GM21360 (cell line): Measurements from ENCODE around the gene CD93.

Experiments used
- ATAC-seq: cut with Tn5 transposase; IDR thresholded peaks from one replicate; pipeline ENCODE4 v1.9.1; 2021; ENCODE audit warnings: mild to moderate bottlenecking, moderate library complexity; ENCODE audit not compliant: unreplicated experiment

CD93 gene

DNA sequence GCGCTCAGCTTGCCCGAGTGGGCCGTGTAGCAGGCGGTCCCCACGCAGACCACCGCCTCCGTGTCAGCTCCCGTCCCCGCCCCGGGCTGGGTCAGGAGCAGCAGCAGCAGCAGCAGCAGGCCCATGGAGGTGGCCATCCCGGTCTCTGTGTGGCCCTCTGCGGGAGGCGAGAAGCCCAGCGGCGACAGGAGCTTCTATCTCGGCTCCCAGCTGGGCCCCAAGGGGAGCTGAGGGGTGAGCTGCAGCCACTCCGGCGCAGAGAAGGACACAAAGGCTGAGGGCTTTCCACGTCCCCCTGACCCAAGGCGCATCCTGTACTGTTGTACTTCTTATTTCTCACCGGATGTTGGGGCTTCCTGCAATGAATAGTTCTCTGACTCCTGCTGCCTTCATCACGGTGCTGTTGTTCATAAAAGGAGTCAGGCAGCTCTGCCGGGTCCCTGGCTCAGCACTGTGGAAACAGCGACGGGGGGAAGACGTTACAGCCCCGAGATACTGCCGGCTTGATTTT lies at the start of gene CD93:
Gene CD93, minus strand, starts transcription at position 269 of the 511 bp plus-strand sequence. Its CDS starts 132 bp downstream, at position 137.
- ATAC-seq, result no peak

- ATAC-seq, result no peak
These were observed 47.5 kb upstream of the CD93 start for GRCh38 chr20:23133560-23133998.

DNA sequence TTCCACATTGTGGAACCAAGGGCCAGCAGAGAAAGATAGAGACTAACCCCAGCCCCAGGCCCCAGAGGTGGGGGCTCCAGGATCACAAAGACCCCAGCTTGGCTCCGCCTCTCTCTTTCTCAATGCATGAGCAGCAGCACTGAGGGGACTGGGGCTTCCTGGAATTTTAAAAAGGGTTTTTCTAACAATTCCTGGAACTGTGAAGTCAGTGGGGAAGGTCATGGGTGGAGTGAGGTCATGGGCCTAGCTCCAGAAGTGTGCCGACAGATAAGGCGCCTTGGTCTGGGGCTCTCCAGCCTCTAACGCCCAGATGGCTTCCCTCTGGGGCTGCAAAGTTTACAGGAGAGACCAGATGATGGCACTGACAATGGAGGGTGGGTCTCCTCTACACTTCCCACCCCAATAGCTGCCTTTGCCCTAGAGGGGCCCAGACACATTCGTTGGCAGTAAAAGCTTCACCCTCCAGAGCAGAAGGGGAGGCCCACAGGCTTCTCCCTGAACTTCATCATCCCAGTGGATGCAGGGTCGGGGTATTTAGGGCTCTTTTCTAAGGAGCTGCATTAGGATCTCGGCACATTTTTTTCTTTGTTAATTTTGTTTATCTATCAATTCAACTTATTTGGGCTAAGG lies 46.9 kb upstream of the CD93 start:
- no peak for ATAC-seq

DNA sequence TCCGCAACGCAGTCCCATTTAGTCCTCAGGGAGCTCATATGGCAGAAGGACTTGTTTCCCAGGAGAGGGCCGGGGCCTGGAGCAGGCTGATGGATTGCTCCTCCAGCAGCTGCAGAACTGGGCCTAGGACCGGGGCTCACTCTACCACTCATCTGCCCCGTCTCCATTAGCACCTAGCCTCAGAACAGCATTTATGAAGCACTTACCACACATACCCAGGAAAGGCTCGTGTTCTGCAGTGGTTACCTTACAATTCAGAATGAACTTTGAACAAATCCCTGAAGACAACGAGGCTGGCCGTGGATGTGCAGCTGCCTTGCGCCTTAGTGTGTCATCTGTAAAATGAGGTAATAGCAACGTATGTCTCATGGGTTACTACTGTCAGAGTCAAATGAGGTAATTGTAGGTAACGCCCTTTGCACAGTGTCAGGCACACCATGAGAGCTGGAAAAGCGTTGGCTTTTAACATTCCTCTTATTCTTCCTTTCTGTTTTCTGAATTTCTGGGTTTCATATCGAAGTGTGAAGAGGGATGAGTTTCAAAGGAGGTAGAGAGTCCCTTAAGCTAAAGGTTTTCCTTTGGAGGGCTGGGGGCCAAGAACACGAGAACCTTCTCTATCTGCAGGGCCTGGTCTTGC lies 46.3 kb upstream of the CD93 start:
- ATAC-seq, result no peak

DNA sequence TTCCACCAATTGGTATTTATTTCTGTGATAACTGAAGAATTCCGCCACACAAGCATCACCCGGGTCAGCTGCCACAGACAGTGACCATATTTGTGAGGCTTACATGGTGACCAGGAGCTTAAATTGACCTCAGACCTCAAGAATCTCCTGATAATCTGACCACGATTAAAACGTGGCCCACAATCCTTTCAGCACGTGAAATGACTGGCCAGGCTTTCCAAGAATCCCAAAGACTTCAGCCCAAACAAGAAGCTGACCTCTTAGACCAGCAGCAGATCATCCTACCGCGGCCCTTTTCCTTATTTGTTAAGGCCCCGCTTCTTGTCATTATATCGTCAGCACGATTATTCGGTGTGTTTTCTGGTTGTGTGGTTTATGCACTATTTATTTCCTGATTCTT lies 45.6 kb upstream of the CD93 start:
- ATAC-seq, result no peak

DNA sequence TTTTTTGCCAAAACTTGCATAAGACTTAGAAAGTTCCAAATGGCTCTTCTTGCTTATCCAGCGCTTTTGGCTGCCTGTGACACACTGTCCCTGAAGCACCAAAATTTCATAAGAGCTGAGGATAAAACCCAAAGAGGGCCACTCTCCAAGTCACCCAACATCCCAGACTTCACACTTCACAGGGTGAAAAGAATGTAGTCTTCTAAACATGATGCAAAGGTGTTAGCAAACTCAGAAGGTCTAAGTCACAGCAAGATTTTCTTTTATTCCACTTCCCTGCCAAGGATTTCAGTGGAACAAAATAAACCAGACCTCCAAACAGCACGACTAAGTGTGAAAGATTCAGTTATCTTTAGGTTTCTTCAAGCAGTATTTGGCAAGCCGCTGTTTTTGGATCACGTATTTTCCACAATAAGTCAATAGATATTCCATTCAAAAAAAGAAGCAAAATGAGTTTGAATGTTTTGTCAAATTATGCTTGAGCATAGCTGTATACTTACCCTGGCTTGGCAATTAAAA lies 44.6 kb upstream of the CD93 start:
- no peak for ATAC-seq

GRCh38 chr20:23129891-23130621 lies 43.9 kb upstream of the CD93 start:
- no peak for ATAC-seq

DNA sequence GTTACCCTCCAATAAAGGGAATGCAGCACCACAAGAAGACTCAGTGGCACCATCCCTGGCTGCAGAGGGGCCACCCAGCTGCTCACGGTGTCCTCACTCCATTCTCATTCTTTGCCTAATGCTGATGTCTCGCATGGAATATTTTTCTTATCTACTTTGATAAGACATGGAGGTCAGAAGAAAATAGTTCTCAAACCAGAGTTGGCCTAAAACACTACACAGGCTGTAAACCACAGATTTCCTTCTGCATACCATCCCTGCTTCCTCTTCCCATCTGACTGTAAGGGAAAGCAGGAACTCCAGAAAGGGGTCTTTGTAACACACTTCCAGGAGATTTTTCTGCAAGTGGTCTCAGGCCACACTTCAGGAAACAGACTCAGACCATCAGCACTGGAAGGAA lies 43.1 kb upstream of the CD93 start:
- ATAC-seq, result no peak

DNA sequence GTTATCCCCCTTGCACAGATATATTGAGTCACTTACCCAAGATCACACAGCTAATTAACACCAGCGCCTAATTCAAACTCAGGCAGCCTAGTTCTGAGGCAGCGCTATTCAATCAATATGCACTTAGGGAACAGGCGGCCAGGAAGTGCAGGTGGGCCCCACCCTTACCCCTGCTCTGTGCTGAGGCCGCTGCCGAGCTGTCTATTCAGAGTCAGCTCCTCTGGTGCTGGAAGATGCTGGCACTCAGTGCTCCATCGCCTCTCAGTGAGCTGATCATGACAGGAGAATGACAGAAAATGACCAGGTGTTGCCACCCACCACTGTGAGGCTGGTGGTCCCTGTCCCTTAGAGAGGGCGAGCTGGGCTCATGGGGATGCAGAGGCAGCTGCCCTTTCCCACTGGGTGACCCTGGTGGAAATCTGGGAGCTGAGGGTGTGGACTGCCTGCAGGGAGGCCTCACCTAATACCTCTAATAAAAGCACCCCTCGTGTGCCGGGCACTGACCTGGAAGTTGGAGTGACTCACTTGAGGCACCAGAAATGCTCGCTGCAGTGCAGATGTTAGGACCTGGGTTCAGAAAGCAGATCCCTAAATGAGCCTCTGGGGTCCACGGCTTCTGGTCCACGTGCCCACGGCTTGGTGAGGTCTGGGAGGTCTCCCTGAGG lies 42.5 kb upstream of the CD93 start:
- ATAC-seq, result no peak

- no peak for ATAC-seq
These were observed 41.6 kb upstream of the CD93 start for GRCh38 chr20:23127506-23128279.

DNA sequence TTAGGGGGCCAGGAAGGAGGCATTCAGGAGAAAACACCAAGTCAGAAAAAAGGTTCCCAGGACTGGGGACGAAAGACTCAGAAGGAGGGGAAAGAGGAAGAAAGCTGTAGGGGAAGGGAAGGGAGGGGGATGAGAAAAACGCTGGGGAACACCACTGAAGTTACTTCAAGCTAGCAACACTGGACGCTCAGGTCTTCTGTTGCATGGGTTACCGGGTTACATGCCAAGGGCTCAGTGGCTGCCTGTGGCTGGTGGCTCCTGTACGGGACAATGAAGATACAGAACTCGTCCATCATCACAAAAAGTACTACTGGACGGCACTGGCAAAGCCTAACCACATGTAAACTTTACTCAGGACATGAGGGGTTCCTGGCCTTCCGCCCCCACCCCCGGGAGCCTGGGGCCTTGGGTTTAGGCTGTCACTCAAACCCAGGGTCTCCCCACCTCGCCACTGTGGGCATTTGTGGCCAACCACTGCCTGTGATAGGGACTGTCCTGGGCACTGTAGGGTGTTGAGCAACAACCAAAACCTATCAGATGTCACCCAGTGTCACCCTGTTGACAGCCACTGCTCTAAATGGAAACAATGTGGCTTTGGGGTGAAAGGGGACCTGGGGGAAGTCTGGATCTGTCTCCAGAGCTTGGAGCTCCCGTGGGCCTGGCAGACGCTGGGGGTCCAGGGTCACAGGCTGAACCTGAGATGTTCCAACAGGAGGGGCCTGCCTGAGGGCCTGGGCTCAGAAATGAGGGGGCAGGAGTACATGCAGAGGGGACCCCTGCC lies 40.3 kb upstream of the CD93 start:
- ATAC-seq, result no peak

- ATAC-seq, result peak; percentile 52
These were observed 39.6 kb upstream of the CD93 start for GRCh38 chr20:23125625-23126191.

DNA sequence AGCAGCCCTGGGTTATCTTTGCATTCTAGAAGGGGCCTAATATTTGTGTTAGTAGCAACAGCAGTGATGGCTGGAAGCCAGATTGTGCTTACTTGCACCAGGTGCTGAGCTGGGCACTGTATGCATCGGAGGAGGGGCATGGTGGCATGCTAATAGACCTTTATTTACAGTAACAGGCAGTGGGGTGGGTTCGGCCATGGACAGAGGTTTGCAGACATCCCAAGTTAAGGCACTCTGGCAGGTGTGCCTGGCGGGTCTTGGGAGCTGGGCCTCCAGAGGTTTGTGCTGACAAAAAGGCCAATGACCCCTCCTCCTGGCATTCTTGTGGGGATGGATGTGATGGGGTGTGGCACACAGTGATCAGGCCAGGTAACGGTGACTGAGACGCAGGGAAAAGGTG lies 39.0 kb upstream of the CD93 start:
- ATAC-seq, result no peak

DNA sequence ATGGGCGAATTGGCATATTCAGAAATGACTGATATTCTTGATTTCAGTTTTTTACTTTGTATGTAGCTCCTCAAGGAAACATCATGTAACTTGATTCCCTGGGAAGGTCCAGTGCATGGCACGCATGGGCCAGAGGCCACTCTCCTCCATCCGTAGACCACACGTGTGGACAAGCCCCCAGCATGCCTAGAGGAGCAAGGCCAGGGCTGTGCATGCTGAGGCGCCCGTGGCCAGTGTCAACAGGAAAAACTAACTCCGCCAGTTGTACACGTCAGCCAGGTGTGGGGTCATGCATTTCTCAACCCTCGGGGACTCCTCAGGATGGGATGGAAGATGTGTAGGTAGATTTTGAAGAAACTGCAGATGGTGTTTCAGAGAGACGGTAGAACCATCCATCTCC lies 37.8 kb upstream of the CD93 start:
- no peak for ATAC-seq

GRCh38 chr20:23122796-23123655 lies 36.9 kb upstream of the CD93 start:
- ATAC-seq, result no peak

- no peak for ATAC-seq
These were observed 36.2 kb upstream of the CD93 start for GRCh38 chr20:23122321-23122720.

DNA sequence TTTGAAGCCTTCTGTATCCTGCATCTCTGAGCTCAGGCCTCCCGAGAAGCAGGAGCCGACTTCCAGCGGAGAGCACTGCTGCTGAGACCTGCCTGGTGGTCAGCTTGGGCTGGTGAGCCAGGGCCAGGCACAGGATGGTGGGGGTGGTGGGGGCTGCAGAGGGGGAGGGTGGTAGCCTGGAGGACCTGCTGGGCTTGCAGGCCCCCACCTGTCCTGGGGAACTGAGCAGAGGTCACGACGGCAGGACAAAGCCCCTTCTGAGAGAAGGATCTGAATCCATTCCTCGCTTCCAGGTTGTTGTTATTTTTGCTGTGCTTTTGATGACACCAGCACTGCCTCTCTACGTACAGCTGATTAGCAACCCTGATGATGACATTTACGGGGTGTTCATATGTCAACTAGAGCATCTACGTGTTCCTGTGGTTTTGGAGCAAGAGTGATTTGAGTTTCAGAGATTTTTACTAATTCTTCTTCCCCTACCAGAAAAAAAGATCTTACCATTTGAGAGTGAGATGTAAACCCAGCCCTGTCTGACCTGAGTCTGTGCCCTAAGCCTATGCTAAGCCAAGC lies 35.7 kb upstream of the CD93 start:
- no peak for ATAC-seq
